B cell (primary cell): ENCODE measurements around the gene SPIB. TPM values are rescaled to one million over a fixed set of nuclear protein-coding genes. Genes with fewer than 3 reads are reported as not detected.

Experiments used
- ATAC-seq: fragments of 200-7000 bp; cut with Tn5 transposase; one replicate; pipeline ENCODE4 v1.10.0; 2021; ENCODE audit warnings: low read depth, mild to moderate bottlenecking, moderate number of reproducible peaks, moderate library complexity
- CTCF ChIA-PET: fragments of 350-600 bp; sonication (Branson Sonifier 250); formaldehyde crosslinking; loops from one replicate; lab custom pipeline; 2021; ENCODE audit warnings: antibody characterized with exemption, inconsistent platforms; lab: Charles Lee
- POLR2A ChIA-PET: fragments of 350-600 bp; sonication (Branson Sonifier 250); formaldehyde crosslinking; loops from one replicate; lab custom pipeline; 2021; ENCODE audit warnings: antibody characterized with exemption; lab: Charles Lee
- DNase-seq: peaks from one replicate; pipeline ENCODE4 v3.0.0; 2013
- H2AFZ ChIP-seq: 2 replicates; pipeline ENCODE4 v1.6.1; 2012; ENCODE audit warnings: mild to moderate bottlenecking, low read depth, low read length; ENCODE audit not compliant: insufficient read depth, poor library complexity, severe bottlenecking
- H3K27ac ChIP-seq, 2 donors: 1 replicate in 1 of 2; 2 replicates in 1 of 2; pipeline ENCODE4 v1.5.1; 2012 to 2013; ENCODE audit warnings: low read length in 2 of 2, mild to moderate bottlenecking in 2 of 2, moderate library complexity in 1 of 2
- H3K27me3 ChIP-seq, 4 experiments: fragments of 200-600 bp in 1 of 4; sonication (generic) in 1 of 4; replicated peaks in 1 of 4; 1 replicate in 2 of 4; 2 replicates in 2 of 4; pipeline versions ENCODE4 v1.6.1 to v1.7.0; 2013 to 2016; ENCODE audit warnings: low read length in 3 of 4, mild to moderate bottlenecking in 2 of 4, mixed read lengths in 1 of 4, moderate library complexity in 1 of 4; ENCODE audit not compliant: insufficient read depth in 4 of 4, control insufficient read depth in 3 of 4; ENCODE audit errors: control extremely low read depth in 1 of 4
- H3K36me3 ChIP-seq, 2 experiments: replicated peaks in 1 of 2; 1 replicate in 1 of 2; 2 replicates in 1 of 2; pipeline versions ENCODE4 v1.6.1 to v1.7.1; 2013; ENCODE audit warnings: low read length in 1 of 2; ENCODE audit not compliant: insufficient read depth in 2 of 2, control insufficient read depth in 1 of 2; ENCODE audit errors: control extremely low read depth in 1 of 2, extremely low read depth in 1 of 2
- H3K4me1 ChIP-seq, 2 donors: fragments of 200-600 bp in 1 of 2; sonication (generic) in 1 of 2; 1 replicate in 1 of 2; 2 replicates in 1 of 2; pipeline versions ENCODE4 v1.5.1 to v1.6.1; 2013 to 2017; ENCODE audit warnings: low read length in 2 of 2; ENCODE audit not compliant: control insufficient read depth in 2 of 2, insufficient read depth in 2 of 2
- H3K4me2 ChIP-seq: replicated peaks from 2 replicates; pipeline ENCODE3; 2012; ENCODE audit warnings: mild to moderate bottlenecking, low read depth, low read length; ENCODE audit not compliant: poor library complexity, severe bottlenecking
- H3K4me3 ChIP-seq, 5 experiments: fragments of 200-600 bp in 1 of 5; sonication (generic) in 1 of 5; 1 replicate in 3 of 5; 2 replicates in 2 of 5; pipeline versions ENCODE4 v1.5.1 to v1.7.0; 2011 to 2016; ENCODE audit warnings: low read length in 4 of 5, mild to moderate bottlenecking in 4 of 5, low read depth in 2 of 5, control low read depth in 1 of 5, moderate library complexity in 1 of 5; ENCODE audit not compliant: insufficient read depth in 1 of 5; ENCODE audit errors: control extremely low read depth in 1 of 5, extremely low read depth in 1 of 5
- H3K79me2 ChIP-seq: fragments of 200-600 bp; sonication (generic); one replicate; pipeline ENCODE4 v1.6.0; 2016; ENCODE audit warnings: low read length; ENCODE audit not compliant: control insufficient read depth, insufficient read depth
- H3K9ac ChIP-seq: fragments of 200-600 bp; sonication (generic); 2 replicates; pipeline ENCODE4 v1.6.1; 2017; ENCODE audit warnings: mild to moderate bottlenecking, low read length, moderate library complexity
- H3K9me3 ChIP-seq, 3 donors: one replicate each; pipeline versions ENCODE4 v1.6.1 to v1.7.1; 2013; ENCODE audit warnings: low read length in 2 of 3; ENCODE audit not compliant: control insufficient read depth in 2 of 3, insufficient read depth in 1 of 3; ENCODE audit errors: control extremely low read depth in 1 of 3
- H4K20me1 ChIP-seq: 2 replicates; pipeline ENCODE4 v1.6.0; 2012; ENCODE audit warnings: mild to moderate bottlenecking, low read length; ENCODE audit not compliant: insufficient read depth, control insufficient read depth, poor library complexity, severe bottlenecking
- H3K27ac Mint-ChIP-seq: one replicate; pipeline ENCODE4 v1.8.0; 2021; ENCODE audit warnings: mixed read lengths
- H3K27me3 Mint-ChIP-seq: one replicate; pipeline ENCODE4 v1.8.0; 2021; ENCODE audit warnings: mixed read lengths
- H3K4me1 Mint-ChIP-seq: one replicate; pipeline ENCODE4 v1.8.0; 2021; ENCODE audit warnings: mixed read lengths
- H3K4me3 Mint-ChIP-seq: one replicate; pipeline ENCODE4 v1.8.0; 2021; ENCODE audit warnings: mixed read lengths
- H3K9me3 Mint-ChIP-seq: one replicate; pipeline ENCODE4 v1.8.0; 2022; ENCODE audit warnings: mixed read lengths; ENCODE audit not compliant: insufficient read depth
- CTCF ChIP-seq: fragments of 200-600 bp; IDR thresholded peaks from one replicate; pipeline ENCODE4 v1.8.0; 2022; ENCODE audit warnings: antibody characterized with exemption, mild to moderate bottlenecking
- EZH2 ChIP-seq: IDR thresholded peaks from 2 replicates; pipeline ENCODE4 v1.6.1; 2012; ENCODE audit warnings: borderline replicate concordance, low read depth, mild to moderate bottlenecking, moderate library complexity, low read length; ENCODE audit not compliant: insufficient read depth, poor library complexity, severe bottlenecking
- WGBS: methylation state at CpG from one replicate; pipeline ENCODE4 v1.1.5; 2013; ENCODE audit warnings: missing lambda C conversion rate; ENCODE audit not compliant: insufficient coverage; 5-methylcytosine and 5-hydroxymethylcytosine counted together
- intact Hi-C: fragments of 100-400 bp; cut with micrococcal nuclease; formaldehyde crosslinking; loops from one replicate; pipeline ENCODE4 v1.10.0; 2022
- polyA plus RNA-seq: library from polyadenylated mRNA; depleted of rRNA; stranded (reverse); fragments of >200 nt; gene quantifications from 2 replicates; pipeline ENCODE4 v1.2.3, GENCODE V29; 2012
- total RNA-seq, 2 donors: library from RNA; stranded (reverse); fragments of 120-200 nt in 1 of 2; gene quantifications; 1 replicate in 1 of 2; 2 replicates in 1 of 2; pipeline versions ENCODE4 v1.2.3 to v1.2.4, GENCODE V29; 2013 to 2022

Gene SPIB
- total and polyA plus RNA-seq, 2 donors (not counting 1 experiment from before 2014, with no cell fraction given) = 183 to 205 TPM

GRCh38 chr19:50380751-50381151, 38.0 kb upstream of the SPIB start:
- Histone ChIP-seq H3K36me3 (peaks cover 1 to 56% of the 10 kb centered on the region in 2 experiments), H3K79me2 (peaks cover 30% of the 10 kb centered on the region), H3K9ac (no peak overlapping the region), H2AFZ (no peak overlapping the region), H3K27ac (no peak overlapping the region), H3K4me1 (peaks cover 18 to 30% of the 10 kb centered on the region in 2 donors), H3K9me3 (no peaks in the 10 kb centered on the region), H3K4me3 (no peak overlapping the region), H3K4me2 (no peak overlapping the region), H4K20me1 (peaks cover 50% of the 10 kb centered on the region), H3K27me3 (no peaks in the 10 kb centered on the region)
- Mint-ChIP-seq H3K4me3 (no peak overlapping the region), H3K27ac (no peak overlapping the region), H3K27me3 (no peaks in the 10 kb centered on the region), H3K9me3 (no peaks in the 10 kb centered on the region), H3K4me1 (peaks cover 41% of the 10 kb centered on the region)
- CTCF ChIA-PET = no interaction called here
- intact Hi-C loops = no loop called here
- TF ChIP-seq CTCF (no peak), EZH2 (no peak)
- POLR2A ChIA-PET = no interaction called here
- no peak for ATAC-seq
- peak; percentile 30 for DNase-seq
- WGBS = 97% methylated on average over 6 of the region's 8 CpGs

- Histone ChIP-seq H3K79me2 (peaks cover 37% of the 10 kb centered on the region), H3K4me3 (no peak overlapping the region), H3K9me3 (no peaks in the 10 kb centered on the region), H3K27ac (no peak overlapping the region), H2AFZ (no peak overlapping the region), H3K9ac (no peak overlapping the region), H4K20me1 (peaks cover 47% of the 10 kb centered on the region), H3K27me3 (no peaks in the 10 kb centered on the region), H3K4me1 (peaks cover 16 to 23% of the 10 kb centered on the region in 2 donors), H3K36me3 (peaks cover 1 to 61% of the 10 kb centered on the region in 2 experiments), H3K4me2 (no peak overlapping the region)
- Mint-ChIP-seq H3K27me3 (no peaks in the 10 kb centered on the region), H3K4me1 (peaks cover 34% of the 10 kb centered on the region), H3K9me3 (no peaks in the 10 kb centered on the region), H3K4me3 (no peak overlapping the region), H3K27ac (no peak overlapping the region)
- TF ChIP-seq EZH2 (no peak), CTCF (no peak)
- WGBS = 96% methylated on average over 56 of the region's 58 CpGs
- ATAC-seq = no peak
- CTCF ChIA-PET = no interaction called here
- intact Hi-C loops = no loop called here
- peak; percentile 50 for DNase-seq
- POLR2A ChIA-PET = no interaction called here
Observed at GRCh38 chr19:50381881-50382729, 36.6 kb upstream of the SPIB start.
